HG02610 (cell line): ENCODE data around the gene CTXN3.
"Not testable (repeated sequence)": the region's sequence is repeated elsewhere in the genome, so short reads cannot be mapped to it uniquely, and the experiment has no call there.

Experiments used
- ATAC-seq: cut with Tn5 transposase; IDR thresholded peaks from one replicate; pipeline ENCODE4 v1.9.1; 2021; ENCODE audit warnings: mild to moderate bottlenecking, moderate library complexity; ENCODE audit not compliant: unreplicated experiment

CTXN3 gene

DNA sequence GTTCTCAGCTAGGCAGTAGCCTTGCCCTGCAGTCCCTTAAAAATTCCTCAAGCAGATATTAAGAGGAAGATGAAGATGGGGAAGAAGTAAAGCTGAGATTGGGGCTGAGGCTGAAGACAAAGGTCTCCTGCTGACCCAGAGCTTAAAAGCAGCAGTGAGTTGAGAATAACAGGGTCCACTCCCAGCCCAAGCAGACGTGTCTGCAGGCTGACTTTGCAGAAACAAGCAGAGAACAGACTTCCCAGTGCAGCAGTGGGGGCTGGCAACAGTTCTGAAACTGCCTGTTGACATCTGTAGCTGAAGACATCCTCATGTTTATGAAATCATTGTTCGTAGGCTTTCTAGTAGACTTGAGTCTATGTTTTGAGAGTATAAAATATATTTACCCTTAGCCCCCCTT lies 1.1 kb downstream of the CTXN3 start:
- ATAC-seq = no peak

DNA sequence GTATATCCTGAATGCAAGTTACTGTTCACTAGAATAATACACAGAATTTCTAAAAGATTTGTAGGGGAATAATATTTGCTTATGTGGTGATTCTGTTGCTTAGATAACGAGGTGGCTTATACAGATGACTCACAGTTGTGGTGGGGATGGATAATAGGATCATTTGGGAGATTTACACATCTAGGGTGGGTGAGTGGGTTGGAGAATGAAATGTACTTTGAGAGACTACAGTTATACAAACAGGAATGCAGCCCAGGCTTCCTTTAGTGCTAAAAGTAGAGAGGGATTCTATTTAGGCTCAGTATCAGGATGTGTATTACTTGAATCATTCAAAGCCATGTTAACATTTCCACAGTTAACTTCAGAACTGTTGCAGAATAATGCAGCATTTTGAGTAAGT lies 1.8 kb downstream of the CTXN3 start:
- ATAC-seq = no peak

- ATAC-seq = no peak
These were observed 4.2 kb downstream of the CTXN3 start for GRCh38 chr5:127652952-127653611.

DNA sequence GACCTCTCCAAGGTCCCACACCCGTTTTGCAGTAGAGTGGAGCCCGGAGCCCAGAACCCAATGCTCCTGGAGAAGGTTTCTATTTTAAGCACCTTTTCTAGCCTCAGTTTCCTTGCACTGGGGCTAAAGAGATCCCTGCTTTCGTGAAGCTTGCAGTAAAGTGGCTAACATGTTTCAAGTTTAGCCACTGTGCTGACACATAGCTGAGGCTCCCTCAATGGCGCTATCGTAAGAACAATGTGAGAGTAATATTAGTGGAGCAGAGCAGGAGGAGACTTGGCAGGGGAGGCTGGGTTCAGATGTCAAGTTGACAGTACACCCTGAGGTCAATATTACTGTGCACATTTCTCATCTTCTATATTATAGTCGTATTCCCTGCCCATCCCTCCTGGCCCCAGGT lies 7.9 kb downstream of the CTXN3 start:
- ATAC-seq = no peak

DNA sequence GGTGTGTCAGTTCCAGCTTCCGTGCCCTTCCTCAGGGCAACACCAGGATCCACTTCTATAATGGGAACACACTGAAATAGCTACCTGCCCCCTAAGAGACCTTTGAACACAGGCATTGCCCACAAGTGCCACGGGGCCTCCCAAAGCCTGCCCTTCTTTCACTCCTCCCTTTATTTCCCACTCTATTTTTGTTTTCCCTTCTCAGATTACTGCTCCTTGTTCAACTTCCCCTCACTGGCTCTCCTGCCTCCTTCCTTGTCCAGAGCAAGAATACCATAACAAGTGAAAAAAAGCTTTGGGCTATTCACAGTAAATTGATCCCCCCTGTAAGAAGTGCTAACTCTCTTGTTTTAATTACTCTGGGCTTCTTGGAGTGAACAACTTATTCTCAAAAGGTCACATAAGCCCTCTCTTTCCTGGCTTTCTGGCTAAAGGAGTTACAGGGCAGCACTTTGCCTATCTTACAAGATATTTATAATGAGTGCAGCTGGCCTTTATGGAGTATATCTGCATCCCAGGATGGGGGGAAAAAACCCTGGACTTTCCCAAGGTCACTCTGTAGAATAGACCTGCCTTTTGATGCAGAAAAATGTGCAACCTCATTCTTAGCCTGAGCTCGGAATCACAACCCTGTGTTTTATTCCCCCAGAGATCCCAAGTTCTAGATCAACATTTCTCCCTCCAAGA lies 11.3 kb downstream of the CTXN3 start:
- no peak for ATAC-seq

- ATAC-seq = no peak
These were observed 15.2 kb downstream of the CTXN3 start for GRCh38 chr5:127664093-127664492.

DNA sequence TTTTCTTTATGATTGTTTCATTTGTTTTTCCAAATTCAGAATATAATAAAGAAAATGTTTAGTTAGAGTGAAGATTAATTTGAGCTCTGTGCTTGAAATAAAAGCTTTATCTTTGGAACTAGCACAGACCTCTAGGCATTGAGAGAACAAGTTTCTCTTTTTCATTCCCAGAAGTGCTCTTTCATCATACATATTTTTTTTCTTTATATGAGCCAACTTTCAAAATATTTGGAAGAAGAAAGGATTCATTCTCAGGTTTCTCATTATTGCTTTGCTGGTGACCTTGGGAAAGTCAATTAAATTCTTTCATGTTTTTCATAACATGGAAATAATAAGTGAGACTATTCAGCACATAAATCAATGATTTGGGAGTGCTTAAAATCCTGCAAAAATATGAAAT lies 16.8 kb downstream of the CTXN3 start:
- ATAC-seq = no peak

GRCh38 chr5:127666043-127666716 lies 17.3 kb downstream of the CTXN3 start:
- ATAC-seq = no peak

- no peak for ATAC-seq
These were observed 19.0 kb downstream of the CTXN3 start for GRCh38 chr5:127667926-127668325.

DNA sequence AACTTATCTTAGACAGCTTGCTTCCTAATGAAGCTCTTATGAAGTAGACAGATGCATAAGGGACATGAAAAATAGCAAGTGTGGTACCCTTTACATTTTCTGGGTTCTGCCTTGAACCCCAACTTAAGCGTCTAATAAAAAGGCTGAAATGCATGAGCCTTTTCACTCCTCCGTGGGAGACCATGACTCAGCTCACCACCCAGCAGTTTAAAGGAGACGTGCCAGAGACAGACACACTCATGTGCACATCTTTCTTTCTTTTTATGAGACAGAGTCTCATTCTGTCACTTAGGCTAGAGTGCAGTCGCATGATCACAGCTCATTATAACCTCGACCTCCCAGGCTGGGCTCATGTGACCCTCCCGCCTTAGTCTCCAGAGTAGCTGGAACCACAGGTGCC lies 22.3 kb downstream of the CTXN3 start:
- no peak for ATAC-seq

DNA sequence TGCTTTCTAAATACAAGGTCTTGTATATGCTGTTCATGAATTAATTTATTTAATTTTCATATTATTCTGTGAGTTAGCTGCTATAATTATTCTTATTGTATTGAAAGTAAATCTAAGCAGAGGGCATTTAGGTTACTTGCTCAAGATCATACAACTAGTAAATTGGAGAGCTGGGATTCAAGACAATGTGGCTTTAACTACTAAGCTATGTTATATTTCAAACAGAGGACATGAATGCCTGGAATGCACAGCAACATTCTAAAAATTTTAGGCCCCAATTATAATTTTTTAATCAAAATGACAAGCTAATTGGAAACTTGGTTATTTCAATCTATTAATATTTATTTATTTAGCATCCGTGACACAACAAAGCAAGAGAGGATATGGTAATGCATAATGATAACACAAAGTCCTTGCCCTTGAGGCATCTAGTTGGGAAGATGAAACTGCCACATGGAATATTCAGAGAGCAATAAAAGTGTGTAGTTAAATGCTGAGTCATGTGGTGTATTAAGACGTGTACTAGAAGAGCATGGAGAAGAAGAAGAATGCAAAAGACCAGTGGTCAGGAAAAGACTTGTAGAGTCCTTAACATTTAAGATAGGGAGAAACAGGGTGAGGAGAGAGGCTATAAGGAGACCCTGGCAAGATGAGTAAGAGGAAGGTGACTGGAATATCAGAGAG lies 24.4 kb downstream of the CTXN3 start:
- no peak for ATAC-seq

DNA sequence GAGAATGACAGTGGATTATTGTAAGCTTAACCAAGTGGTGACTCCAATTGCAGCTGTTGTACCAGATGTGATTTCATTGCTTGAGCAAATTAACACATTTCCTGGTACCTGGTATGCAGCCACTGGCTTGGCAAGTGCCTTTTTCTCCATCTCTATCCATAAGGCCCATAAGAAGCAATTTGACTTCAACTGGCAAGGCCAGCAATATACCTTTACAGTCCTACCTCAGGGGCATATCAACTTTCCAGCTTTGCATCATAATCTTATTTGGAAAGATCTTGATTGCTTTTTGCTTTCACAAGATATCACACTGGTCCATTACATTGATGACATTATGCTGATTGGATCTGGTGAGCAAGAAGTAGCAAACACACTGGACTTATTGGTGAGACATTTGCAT lies 28.1 kb downstream of the CTXN3 start:
- ATAC-seq = not testable (repeated sequence)

- ATAC-seq = not testable (repeated sequence)
These were observed 30.9 kb downstream of the CTXN3 start for GRCh38 chr5:127679691-127680330.

DNA sequence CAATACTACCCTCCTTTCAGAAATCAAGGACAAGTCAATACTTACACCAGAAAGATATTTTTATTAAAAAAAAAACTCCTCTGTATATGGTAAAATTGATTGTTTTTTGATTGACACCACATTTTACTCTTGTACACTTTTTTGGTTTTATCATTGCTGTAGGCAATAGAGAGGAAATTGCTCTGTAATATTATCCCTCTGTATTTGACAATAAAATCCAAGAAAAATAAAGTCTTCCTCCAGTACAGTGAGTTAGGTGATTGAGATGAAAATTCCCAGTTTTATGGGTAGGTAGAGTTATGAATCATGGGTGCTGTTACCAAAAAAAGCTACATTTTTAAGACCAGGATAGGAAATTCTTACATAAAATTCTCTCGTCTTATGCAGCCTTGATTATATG lies 31.7 kb downstream of the CTXN3 start:
- no peak for ATAC-seq

DNA sequence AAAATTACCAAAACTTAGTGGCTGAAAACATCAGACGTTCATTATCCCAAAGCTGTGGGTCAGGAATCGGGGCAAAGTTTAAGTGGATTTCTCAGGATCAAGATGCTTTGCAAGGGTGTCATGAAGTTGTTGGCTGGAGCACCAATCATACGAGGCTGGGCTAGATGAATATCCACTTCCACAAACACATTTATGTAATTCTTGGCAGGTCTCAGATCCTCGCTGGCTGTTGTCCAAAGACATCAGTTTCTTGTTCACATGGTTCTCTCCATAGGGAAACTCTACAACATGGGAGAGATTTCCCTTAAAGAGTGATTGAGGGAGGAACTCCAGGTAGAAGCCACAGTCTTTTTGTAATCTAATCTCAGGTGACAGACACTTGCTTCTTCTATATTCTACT lies 34.1 kb downstream of the CTXN3 start:
- ATAC-seq = no peak

GRCh38 chr5:127684726-127685467 lies 36.0 kb downstream of the CTXN3 start:
- no peak for ATAC-seq

DNA sequence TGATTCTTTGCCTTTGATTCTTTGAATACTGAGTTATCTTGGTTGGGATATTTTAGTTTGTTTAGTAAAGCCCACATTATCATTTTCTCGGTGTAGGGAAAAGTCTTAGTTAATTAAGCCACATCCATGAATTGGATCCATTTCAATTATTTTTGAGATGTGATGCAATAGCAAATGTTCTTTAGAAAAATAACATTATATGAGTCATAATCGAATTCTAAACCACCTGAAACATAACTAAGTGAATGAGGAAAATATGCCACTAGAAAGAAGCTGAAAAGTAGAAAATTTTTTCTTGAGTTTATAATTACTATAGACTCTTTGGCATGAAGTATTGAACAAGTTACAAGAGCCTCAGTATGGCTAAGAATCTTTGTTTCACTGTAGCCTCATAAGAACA lies 36.8 kb downstream of the CTXN3 start:
- ATAC-seq = no peak

GRCh38 chr5:127686424-127686823 lies 37.5 kb downstream of the CTXN3 start:
- ATAC-seq = no peak

DNA sequence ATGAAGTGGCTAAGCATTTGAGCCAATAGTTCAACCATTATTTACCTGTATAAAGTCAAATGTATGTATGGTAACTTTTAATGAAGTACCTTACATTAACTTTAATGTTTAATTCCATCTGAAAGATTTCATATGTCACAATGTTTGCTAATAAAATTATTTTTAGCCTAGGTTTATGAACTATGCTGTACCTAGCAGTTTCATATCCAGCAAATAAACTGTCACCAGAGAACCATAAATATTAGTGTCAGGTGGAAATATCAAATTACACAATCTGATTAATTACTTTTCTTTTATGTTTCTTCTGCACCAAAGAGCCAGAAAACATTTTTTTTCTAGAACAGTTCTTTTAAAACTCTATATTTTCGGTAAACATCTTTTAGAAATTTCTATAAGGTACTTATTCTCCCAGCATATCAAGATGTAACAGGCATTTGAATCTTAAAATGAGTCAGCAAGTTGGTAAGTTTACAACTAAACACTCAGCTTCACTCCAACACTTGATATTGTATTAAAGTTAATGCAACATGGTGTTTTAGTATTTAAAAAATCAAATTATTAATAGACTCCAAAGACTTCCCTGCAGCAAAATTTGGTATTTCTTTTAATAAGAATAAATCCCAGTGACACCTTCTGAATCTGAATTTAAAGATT lies 45.8 kb downstream of the CTXN3 start:
- no peak for ATAC-seq

DNA sequence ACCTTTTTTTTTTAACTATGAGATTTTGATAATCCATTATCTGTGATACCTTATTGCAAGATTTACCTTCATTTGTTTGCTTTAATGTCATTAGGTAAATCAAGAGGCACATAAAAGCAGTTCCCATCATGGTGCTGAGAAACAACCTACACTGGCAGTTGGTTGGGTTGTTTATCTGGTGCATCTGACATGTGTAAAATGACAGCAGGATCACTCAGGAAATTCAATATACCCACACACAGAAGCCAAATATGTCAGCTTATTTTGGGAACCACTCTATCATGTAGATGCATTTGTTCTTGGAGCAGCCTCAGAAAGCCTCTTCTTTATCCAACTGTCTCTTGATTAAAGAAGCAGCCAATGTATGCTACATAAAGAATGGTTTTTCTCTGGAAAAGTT lies 46.5 kb downstream of the CTXN3 start:
- ATAC-seq = no peak
